SJSA1 (cell line): Measurements from ENCODE around the gene SERPINH1. TPM values are rescaled to one million over a fixed set of nuclear protein-coding genes. Genes with fewer than 3 reads are reported as not detected.

Source experiments
- DNase-seq, 2 experiments: peaks; one replicate each; pipeline ENCODE4 v3.0.0-alpha.2; 2015 to 2020; ENCODE audit warnings: low spot score in 2 of 2, low read depth in 1 of 2
- H3K27ac ChIP-seq: fragments of 250-450 bp; sonication (Bioruptor Pico); 2 replicates; pipeline ENCODE4 v1.5.1; 2020; ENCODE audit warnings: mild to moderate bottlenecking, moderate library complexity
- H3K27me3 ChIP-seq: fragments of 250-450 bp; sonication (Bioruptor Pico); replicated peaks from 2 replicates; pipeline ENCODE4 v1.5.1; 2020; ENCODE audit warnings: mild to moderate bottlenecking, moderate library complexity
- H3K36me3 ChIP-seq: fragments of 250-450 bp; sonication (Bioruptor Pico); 2 replicates; pipeline ENCODE4 v1.5.1; 2020; ENCODE audit warnings: mild to moderate bottlenecking
- H3K4me1 ChIP-seq: fragments of 250-450 bp; sonication (Bioruptor Pico); replicated peaks from 2 replicates; pipeline ENCODE4 v1.6.1; 2021; ENCODE audit warnings: mild to moderate bottlenecking
- H3K4me3 ChIP-seq: fragments of 250-450 bp; sonication (Bioruptor Pico); 2 replicates; pipeline ENCODE4 v1.5.1; 2020; ENCODE audit warnings: mild to moderate bottlenecking
- H3K9me3 ChIP-seq: fragments of 250-450 bp; sonication (Bioruptor Pico); replicated peaks from 2 replicates; pipeline ENCODE4 v1.5.1; 2020; ENCODE audit warnings: mild to moderate bottlenecking
- total RNA-seq: library from RNA; depleted of rRNA; stranded (reverse); fragments of >200 nt; shearing (Covaris generic); gene quantifications from 2 replicates; pipeline ENCODE4 v1.2.3, GENCODE V29; 2014

Gene SERPINH1
- total RNA-seq, 1 experiment from 2014 or later, result 638 TPM

- no peaks in the 10 kb centered on the region for H3K36me3 ChIP-seq
Measured at GRCh38 chr11:75595429-75595828, 33.4 kb downstream of the SERPINH1 start.

GRCh38 chr11:75596914-75597313, 34.9 kb downstream of the SERPINH1 start:
- DNase-seq, result no peak
- H3K27ac ChIP-seq, result no peak overlapping the region
- no peak overlapping the region for H3K4me3 ChIP-seq
- no peaks in the 10 kb centered on the region for H3K36me3 ChIP-seq
- no peaks in the 10 kb centered on the region for H3K4me1 ChIP-seq
- H3K27me3 ChIP-seq, result no peaks in the 10 kb centered on the region
- no peaks in the 10 kb centered on the region for H3K9me3 ChIP-seq

More at GRCh38 chr11:75595429-75595828, 33.4 kb downstream of the SERPINH1 start:
- Histone ChIP-seq H3K4me3 (no peak overlapping the region), H3K9me3 (no peaks in the 10 kb centered on the region), H3K4me1 (no peaks in the 10 kb centered on the region), H3K27ac (no peak overlapping the region), H3K27me3 (no peaks in the 10 kb centered on the region)
- DNase-seq, result no peak

- Histone ChIP-seq H3K4me1 (peaks cover 2% of the 10 kb centered on the region), H3K4me3 (no peak overlapping the region), H3K36me3 (no peaks in the 10 kb centered on the region), H3K27ac (no peak overlapping the region), H3K27me3 (no peaks in the 10 kb centered on the region), H3K9me3 (no peaks in the 10 kb centered on the region)
- no peak for DNase-seq
Measured at GRCh38 chr11:75597636-75598035, 35.6 kb downstream of the SERPINH1 start.

GRCh38 chr11:75598264-75598663, 36.2 kb downstream of the SERPINH1 start:
- Histone ChIP-seq H3K9me3 (no peaks in the 10 kb centered on the region), H3K27me3 (no peaks in the 10 kb centered on the region), H3K4me1 (peaks cover 8% of the 10 kb centered on the region), H3K36me3 (no peaks in the 10 kb centered on the region), H3K4me3 (no peak overlapping the region), H3K27ac (no peak overlapping the region)
- no peak for DNase-seq

GRCh38 chr11:75598900-75599299, 36.8 kb downstream of the SERPINH1 start:
- Histone ChIP-seq H3K4me3 (no peak overlapping the region), H3K27ac (no peak overlapping the region), H3K4me1 (peaks cover 15% of the 10 kb centered on the region), H3K36me3 (no peaks in the 10 kb centered on the region), H3K27me3 (no peaks in the 10 kb centered on the region), H3K9me3 (no peaks in the 10 kb centered on the region)
- DNase-seq, result no peak

GRCh38 chr11:75600356-75600755, 38.3 kb downstream of the SERPINH1 start:
- no peaks in the 10 kb centered on the region for H3K9me3 ChIP-seq
- DNase-seq, result no peak
- H3K27ac ChIP-seq, result no peak overlapping the region
- no peaks in the 10 kb centered on the region for H3K27me3 ChIP-seq
- H3K4me3 ChIP-seq, result no peak overlapping the region
- no peaks in the 10 kb centered on the region for H3K36me3 ChIP-seq
- H3K4me1 ChIP-seq, result peaks cover 22% of the 10 kb centered on the region

- Histone ChIP-seq H3K27me3 (no peaks in the 10 kb centered on the region), H3K4me1 (peaks cover 22% of the 10 kb centered on the region), H3K36me3 (no peaks in the 10 kb centered on the region), H3K9me3 (no peaks in the 10 kb centered on the region), H3K27ac (no peak overlapping the region), H3K4me3 (no peak overlapping the region)
- no peak for DNase-seq
Measured at GRCh38 chr11:75601494-75601893, 39.4 kb downstream of the SERPINH1 start.

GRCh38 chr11:75602951-75603350, 40.9 kb downstream of the SERPINH1 start:
- H3K4me1 ChIP-seq, result peaks cover 22% of the 10 kb centered on the region
- peak in 1 of 2 experiments; percentile 20 for DNase-seq
- no peaks in the 10 kb centered on the region for H3K9me3 ChIP-seq
- H3K36me3 ChIP-seq, result no peaks in the 10 kb centered on the region
- no peaks in the 10 kb centered on the region for H3K27me3 ChIP-seq
- no peak overlapping the region for H3K27ac ChIP-seq
- no peak overlapping the region for H3K4me3 ChIP-seq

GRCh38 chr11:75603791-75604736, 42.0 kb downstream of the SERPINH1 start:
- Histone ChIP-seq H3K9me3 (no peaks in the 10 kb centered on the region), H3K36me3 (no peaks in the 10 kb centered on the region), H3K4me1 (peaks cover 22% of the 10 kb centered on the region), H3K27ac (peak overlapping the region; percentile 35; the same call in 1 of the 2 replicates), H3K4me3 (no peak overlapping the region), H3K27me3 (no peaks in the 10 kb centered on the region)
- peak in 1 of 2 experiments; percentile 33 for DNase-seq

GRCh38 chr11:75606099-75606498, 44.0 kb downstream of the SERPINH1 start:
- no peak overlapping the region for H3K4me3 ChIP-seq
- no peaks in the 10 kb centered on the region for H3K27me3 ChIP-seq
- H3K9me3 ChIP-seq, result no peaks in the 10 kb centered on the region
- H3K27ac ChIP-seq, result no peak overlapping the region
- no peaks in the 10 kb centered on the region for H3K36me3 ChIP-seq
- DNase-seq, result no peak
- peaks cover 22% of the 10 kb centered on the region for H3K4me1 ChIP-seq

- Histone ChIP-seq H3K27me3 (no peaks in the 10 kb centered on the region), H3K4me1 (no peaks in the 10 kb centered on the region), H3K9me3 (no peaks in the 10 kb centered on the region), H3K4me3 (no peak overlapping the region), H3K27ac (no peak overlapping the region), H3K36me3 (no peaks in the 10 kb centered on the region)
- no peak for DNase-seq
Measured at GRCh38 chr11:75611823-75612222, 49.8 kb downstream of the SERPINH1 start.

GRCh38 chr11:75615751-75616150, 53.7 kb downstream of the SERPINH1 start:
- Histone ChIP-seq H3K4me3 (no peak overlapping the region), H3K27me3 (no peaks in the 10 kb centered on the region), H3K36me3 (no peaks in the 10 kb centered on the region), H3K9me3 (no peaks in the 10 kb centered on the region), H3K4me1 (no peaks in the 10 kb centered on the region), H3K27ac (no peak overlapping the region)
- DNase-seq, result no peak

GRCh38 chr11:75616281-75616680, 54.2 kb downstream of the SERPINH1 start:
- no peaks in the 10 kb centered on the region for H3K9me3 ChIP-seq
- H3K27ac ChIP-seq, result no peak overlapping the region
- H3K4me3 ChIP-seq, result no peak overlapping the region
- no peaks in the 10 kb centered on the region for H3K4me1 ChIP-seq
- H3K27me3 ChIP-seq, result no peaks in the 10 kb centered on the region
- no peak for DNase-seq
- H3K36me3 ChIP-seq, result no peaks in the 10 kb centered on the region
